ENCODE results near the gene GRID1. TPM values are rescaled to one million over a fixed set of nuclear protein-coding genes. Genes with fewer than 3 reads are reported as not detected.

The GRID1 gene
- total RNA-seq, 4 donors from 2014 or later = 0.88 to 7.3 (median 4.1) TPM

GRCh38 chr10:85997544-85997943 lies 369.1 kb downstream of the GRID1 start:
- no peaks in the 10 kb centered on the region for H3K9me3 ChIP-seq
- H3K4me3 ChIP-seq = no peak overlapping the region
- DNase-seq = no peak
- no peaks in the 10 kb centered on the region for H3K36me3 ChIP-seq
- TF ChIP-seq POLR2A (IDR thresholded peaks at IDR 0.05) (no peak), CTCF (IDR thresholded peaks at IDR 0.05) (no peak)
- intact Hi-C loops (cut with DNase I; ENCODE audit: low total_unique reads) = no loop called here
- H3K27me3 ChIP-seq = no peaks in the 10 kb centered on the region
- H3K4me1 ChIP-seq = no peaks in the 10 kb centered on the region
- H3K27ac ChIP-seq = no peak overlapping the region

- no peaks in the 10 kb centered on the region for H3K36me3 ChIP-seq
- intact Hi-C loops (cut with DNase I; ENCODE audit: low total_unique reads) = no loop called here
- no peaks in the 10 kb centered on the region for H3K9me3 ChIP-seq
- DNase-seq = no peak
- no peaks in the 10 kb centered on the region for H3K4me1 ChIP-seq
- no peak for TF ChIP-seq CTCF (IDR thresholded peaks at IDR 0.05)
- TF ChIP-seq POLR2A (IDR thresholded peaks at IDR 0.05) = no peak
- H3K27ac ChIP-seq = no peak overlapping the region
- no peak overlapping the region for H3K4me3 ChIP-seq
- no peaks in the 10 kb centered on the region for H3K27me3 ChIP-seq
Observed at GRCh38 chr10:85995791-85996190, 370.8 kb downstream of the GRID1 start.

GRCh38 chr10:85993840-85994507 lies 372.6 kb downstream of the GRID1 start:
- intact Hi-C loops (cut with DNase I; ENCODE audit: low total_unique reads) = no loop called here

GRCh38 chr10:85993140-85993539 lies 373.5 kb downstream of the GRID1 start:
- H3K4me3 ChIP-seq = no peak overlapping the region
- no peak for TF ChIP-seq POLR2A (IDR thresholded peaks at IDR 0.05)
- no peak for TF ChIP-seq CTCF (IDR thresholded peaks at IDR 0.05)
- no peaks in the 10 kb centered on the region for H3K9me3 ChIP-seq
- intact Hi-C loops (cut with DNase I; ENCODE audit: low total_unique reads) = no loop called here
- no peaks in the 10 kb centered on the region for H3K27me3 ChIP-seq
- H3K27ac ChIP-seq = no peak overlapping the region
- H3K4me1 ChIP-seq = no peaks in the 10 kb centered on the region
- DNase-seq = no peak
- H3K36me3 ChIP-seq = no peaks in the 10 kb centered on the region

More at GRCh38 chr10:85993840-85994507, 372.6 kb downstream of the GRID1 start:
- no peak for TF ChIP-seq POLR2A (IDR thresholded peaks at IDR 0.05)
- TF ChIP-seq CTCF (IDR thresholded peaks at IDR 0.05) = no peak
- no peak for DNase-seq
- no peak overlapping the region for H3K4me3 ChIP-seq
- H3K27ac ChIP-seq = no peak overlapping the region
- no peaks in the 10 kb centered on the region for H3K4me1 ChIP-seq
- H3K27me3 ChIP-seq = no peaks in the 10 kb centered on the region
- no peaks in the 10 kb centered on the region for H3K36me3 ChIP-seq
- H3K9me3 ChIP-seq = no peaks in the 10 kb centered on the region

GRCh38 chr10:85992324-85992723 lies 374.3 kb downstream of the GRID1 start:
- no peaks in the 10 kb centered on the region for H3K4me1 ChIP-seq
- H3K9me3 ChIP-seq = no peaks in the 10 kb centered on the region
- no peak for TF ChIP-seq CTCF (IDR thresholded peaks at IDR 0.05)
- TF ChIP-seq POLR2A (IDR thresholded peaks at IDR 0.05) = no peak
- no peak overlapping the region for H3K4me3 ChIP-seq
- H3K27me3 ChIP-seq = no peaks in the 10 kb centered on the region
- intact Hi-C loops (cut with DNase I; ENCODE audit: low total_unique reads) = no loop called here
- H3K36me3 ChIP-seq = no peaks in the 10 kb centered on the region
- DNase-seq = no peak
- no peak overlapping the region for H3K27ac ChIP-seq
